ENCODE data around the gene TAS2R41. TPM values are rescaled to one million over a fixed set of nuclear protein-coding genes. Genes with fewer than 3 reads are reported as not detected.

The TAS2R41 gene
- total RNA-seq, 2 donors from 2014 or later: 2.5 TPM; not detected in 1

- no peaks in the 10 kb centered on the region for H3K27me3 ChIP-seq (replicated peaks; ENCODE audit: insufficient read depth)
- H3K36me3 ChIP-seq: no peaks in the 10 kb centered on the region
- ATAC-seq (ENCODE audit: insufficient number of reproducible peaks, low FRiP score, low read depth): no peak
- no peaks in the 10 kb centered on the region for H3K4me1 ChIP-seq (ENCODE audit: control insufficient read depth in 1 of 2, low read depth in 2 of 2)
- no peak for DNase-seq (ENCODE audit: low spot score)
- TF ChIP-seq CTCF (IDR thresholded peaks at IDR 0.05): no peak
- H3K4me3 ChIP-seq: no peak overlapping the region
- no peak overlapping the region for H3K27ac ChIP-seq
- H3K9me3 ChIP-seq: no peaks in the 10 kb centered on the region
Measured at GRCh38 chr7:143504215-143504936, 26.7 kb downstream of the TAS2R41 start.

GRCh38 chr7:143504937-143505297 is 27.2 kb downstream of the TAS2R41 start:
- Histone ChIP-seq H3K27ac (no peak overlapping the region), H3K9me3 (no peaks in the 10 kb centered on the region), H3K4me1 (ENCODE audit: control insufficient read depth in 1 of 2, low read depth in 2 of 2) (no peaks in the 10 kb centered on the region), H3K4me3 (no peak overlapping the region), H3K27me3 (replicated peaks; ENCODE audit: insufficient read depth) (no peaks in the 10 kb centered on the region), H3K36me3 (no peaks in the 10 kb centered on the region)
- no peak for TF ChIP-seq CTCF (IDR thresholded peaks at IDR 0.05)
- no peak for ATAC-seq (ENCODE audit: insufficient number of reproducible peaks, low FRiP score, low read depth)
- no peak for DNase-seq (ENCODE audit: low spot score)

GRCh38 chr7:143505838-143506237 is 28.2 kb downstream of the TAS2R41 start:
- DNase-seq (ENCODE audit: low spot score) (no peak), ATAC-seq (ENCODE audit: insufficient number of reproducible peaks, low FRiP score, low read depth) (no peak)
- Histone ChIP-seq H3K4me1 (ENCODE audit: control insufficient read depth in 1 of 2, low read depth in 2 of 2) (no peaks in the 10 kb centered on the region), H3K27ac (no peak overlapping the region), H3K4me3 (no peak overlapping the region), H3K27me3 (replicated peaks; ENCODE audit: insufficient read depth) (no peaks in the 10 kb centered on the region), H3K36me3 (no peaks in the 10 kb centered on the region), H3K9me3 (no peaks in the 10 kb centered on the region)
- no peak for TF ChIP-seq CTCF (IDR thresholded peaks at IDR 0.05)

- Histone ChIP-seq H3K4me1 (ENCODE audit: control insufficient read depth in 1 of 2, low read depth in 2 of 2) (no peaks in the 10 kb centered on the region), H3K27me3 (replicated peaks; ENCODE audit: insufficient read depth) (no peaks in the 10 kb centered on the region), H3K4me3 (no peak overlapping the region), H3K9me3 (no peaks in the 10 kb centered on the region), H3K27ac (no peak overlapping the region), H3K36me3 (no peaks in the 10 kb centered on the region)
- TF ChIP-seq CTCF (IDR thresholded peaks at IDR 0.05): no peak
- ATAC-seq (ENCODE audit: insufficient number of reproducible peaks, low FRiP score, low read depth) (no peak), DNase-seq (ENCODE audit: low spot score) (no peak)
Measured at GRCh38 chr7:143507094-143507518, 29.4 kb downstream of the TAS2R41 start.

GRCh38 chr7:143507534-143508055 is 29.9 kb downstream of the TAS2R41 start:
- Histone ChIP-seq H3K4me3 (no peak overlapping the region), H3K4me1 (ENCODE audit: control insufficient read depth in 1 of 2, low read depth in 2 of 2) (no peaks in the 10 kb centered on the region), H3K27me3 (replicated peaks; ENCODE audit: insufficient read depth) (no peaks in the 10 kb centered on the region), H3K9me3 (no peaks in the 10 kb centered on the region), H3K27ac (no peak overlapping the region), H3K36me3 (no peaks in the 10 kb centered on the region)
- TF ChIP-seq CTCF (IDR thresholded peaks at IDR 0.05): no peak
- ATAC-seq (ENCODE audit: insufficient number of reproducible peaks, low FRiP score, low read depth) (no peak), DNase-seq (ENCODE audit: low spot score) (no peak)

Measured in thoracic aorta (tissue), 2 donors.